Activated T-helper 17 cell treated with anti-CD3 and anti-CD28 coated beads, Interleukin-2, amount 50 U/mL, for 72 hours (primary cell): ENCODE results near the gene RNF214. TPM values are rescaled to one million over a fixed set of nuclear protein-coding genes. Genes with fewer than 3 reads are reported as not detected.
A peak's percentile ranks its signal among the peaks of the same experiment; 100 is the strongest.
"Not testable (repeated sequence)": the region's sequence is repeated elsewhere in the genome, so short reads cannot be mapped to it uniquely, and the experiment has no call there.

Experiments used
- ATAC-seq: fragments of 150-1000 bp; cut with Tn5 transposase; replicated peaks from 2 replicates; pipeline ENCODE4 v1.10.0; 2021; ENCODE audit warnings: mild to moderate bottlenecking, moderate library complexity
- H3K27ac Mint-ChIP-seq: one replicate; pipeline ENCODE4 v1.8.0; 2022; ENCODE audit warnings: mixed read lengths
- H3K27me3 Mint-ChIP-seq: one replicate; pipeline ENCODE4 v1.8.0; 2022; ENCODE audit warnings: mixed read lengths
- H3K36me3 Mint-ChIP-seq: one replicate; pipeline ENCODE4 v1.8.0; 2022; ENCODE audit warnings: low read depth, mild to moderate bottlenecking, mixed read lengths
- H3K4me1 Mint-ChIP-seq: one replicate; pipeline ENCODE4 v1.8.0; 2022; ENCODE audit warnings: mixed read lengths
- H3K4me3 Mint-ChIP-seq: one replicate; pipeline ENCODE4 v1.8.0; 2022; ENCODE audit warnings: mild to moderate bottlenecking, mixed read lengths
- H3K9me3 Mint-ChIP-seq: one replicate; pipeline ENCODE4 v1.8.0; 2022; ENCODE audit warnings: mixed read lengths
- total RNA-seq, 2 donors: library from RNA; stranded (reverse); gene quantifications; one replicate each; pipeline ENCODE4 v1.2.3, GENCODE V29; 2022

The RNF214 gene
- total RNA-seq, 2 donors from 2014 or later, result 15.3 to 18.6 TPM

DNA sequence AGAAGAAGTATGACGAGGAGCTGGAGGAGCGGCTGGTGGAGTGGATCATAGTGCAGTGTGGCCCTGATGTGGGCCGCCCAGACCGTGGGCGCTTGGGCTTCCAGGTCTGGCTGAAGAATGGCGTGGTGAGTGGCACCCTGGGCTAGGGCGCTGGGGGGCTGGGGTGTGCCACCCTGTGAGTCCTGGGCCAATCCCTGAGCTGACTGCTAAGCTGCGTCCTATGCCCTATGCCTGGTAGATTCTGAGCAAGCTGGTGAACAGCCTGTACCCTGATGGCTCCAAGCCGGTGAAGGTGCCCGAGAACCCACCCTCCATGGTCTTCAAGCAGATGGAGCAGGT, 29.4 kb upstream of the RNF214 start:
- Mint-ChIP-seq H3K27ac (peak overlapping the region; percentile 58), H3K36me3 (peaks cover 35% of the 10 kb centered on the region), H3K4me1 (no peaks in the 10 kb centered on the region), H3K27me3 (no peaks in the 10 kb centered on the region), H3K9me3 (no peaks in the 10 kb centered on the region), H3K4me3 (no peak overlapping the region)
- ATAC-seq, result no peak

DNA sequence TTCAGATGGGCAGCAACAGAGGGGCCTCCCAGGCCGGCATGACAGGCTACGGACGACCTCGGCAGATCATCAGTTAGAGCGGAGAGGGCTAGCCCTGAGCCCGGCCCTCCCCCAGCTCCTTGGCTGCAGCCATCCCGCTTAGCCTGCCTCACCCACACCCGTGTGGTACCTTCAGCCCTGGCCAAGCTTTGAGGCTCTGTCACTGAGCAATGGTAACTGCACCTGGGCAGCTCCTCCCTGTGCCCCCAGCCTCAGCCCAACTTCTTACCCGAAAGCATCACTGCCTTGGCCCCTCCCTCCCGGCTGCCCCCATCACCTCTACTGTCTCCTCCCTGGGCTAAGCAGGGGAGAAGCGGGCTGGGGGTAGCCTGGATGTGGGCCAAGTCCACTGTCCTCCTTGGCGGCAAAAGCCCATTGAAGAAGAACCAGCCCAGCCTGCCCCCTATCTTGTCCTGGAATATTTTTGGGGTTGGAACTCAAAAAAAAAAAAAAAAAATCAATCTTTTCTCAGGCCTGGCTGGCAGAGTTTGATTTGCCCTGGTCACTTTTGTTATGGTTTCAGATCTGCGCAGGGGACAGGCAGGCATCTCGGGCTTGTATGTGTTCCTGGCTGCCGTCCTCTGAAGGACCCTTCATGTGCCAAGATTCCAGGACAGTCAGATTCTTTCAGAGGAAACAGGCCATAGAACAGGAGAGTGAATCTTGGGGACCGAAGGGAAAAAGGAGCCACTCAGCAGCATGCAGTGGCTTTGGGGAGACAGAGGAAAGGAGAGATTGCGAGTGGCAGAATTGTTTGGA, 28.0 kb upstream of the RNF214 start:
- Mint-ChIP-seq H3K4me1 (no peaks in the 10 kb centered on the region), H3K4me3 (no peak overlapping the region), H3K36me3 (peaks cover 40% of the 10 kb centered on the region), H3K9me3 (no peaks in the 10 kb centered on the region), H3K27ac (peak overlapping the region; percentile 2), H3K27me3 (no peaks in the 10 kb centered on the region)
- no peak for ATAC-seq

DNA sequence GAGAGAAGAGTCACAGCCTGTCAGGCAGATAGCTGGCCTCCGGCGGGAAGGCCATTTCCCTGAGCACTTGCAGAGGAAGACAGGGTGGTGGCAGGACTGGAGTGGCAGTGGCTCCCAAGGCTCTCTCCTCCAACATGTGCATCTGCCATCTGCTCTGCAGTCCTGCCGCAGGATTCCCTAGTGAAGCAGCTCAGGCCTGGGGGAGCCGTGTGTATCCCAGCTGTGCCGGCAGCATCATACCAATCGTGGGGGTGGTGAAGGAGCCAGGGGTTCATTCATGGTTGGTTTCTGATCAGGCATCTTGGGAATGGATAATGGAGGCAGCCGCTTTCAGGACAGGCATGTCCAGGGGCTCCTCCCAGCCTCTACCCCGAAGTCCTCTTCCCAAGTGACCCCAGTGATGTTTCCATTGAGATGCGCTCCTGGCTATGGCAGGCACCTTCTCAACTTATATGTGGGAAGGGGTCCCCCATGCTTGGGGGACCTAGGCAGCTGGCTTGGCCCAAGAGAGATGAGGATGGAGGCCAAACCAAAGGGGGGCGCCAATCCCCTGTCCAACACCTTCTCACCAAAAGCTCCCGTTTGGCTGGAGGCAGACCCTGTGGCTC, 27.2 kb upstream of the RNF214 start:
- ATAC-seq, result no peak
- Mint-ChIP-seq H3K4me1 (no peaks in the 10 kb centered on the region), H3K27ac (peak overlapping the region; percentile 2), H3K4me3 (no peak overlapping the region), H3K9me3 (no peaks in the 10 kb centered on the region), H3K27me3 (no peaks in the 10 kb centered on the region), H3K36me3 (peaks cover 48% of the 10 kb centered on the region)

- ATAC-seq, H3K4me3 Mint-ChIP-seq, H3K4me1 Mint-ChIP-seq, H3K9me3 Mint-ChIP-seq, H3K27me3 Mint-ChIP-seq, H3K27ac Mint-ChIP-seq: not testable (repeated sequence)
- peaks cover 56% of the 10 kb centered on the region for H3K36me3 Mint-ChIP-seq
Measured at GRCh38 chr11:117206111-117206510, 26.4 kb upstream of the RNF214 start.

DNA sequence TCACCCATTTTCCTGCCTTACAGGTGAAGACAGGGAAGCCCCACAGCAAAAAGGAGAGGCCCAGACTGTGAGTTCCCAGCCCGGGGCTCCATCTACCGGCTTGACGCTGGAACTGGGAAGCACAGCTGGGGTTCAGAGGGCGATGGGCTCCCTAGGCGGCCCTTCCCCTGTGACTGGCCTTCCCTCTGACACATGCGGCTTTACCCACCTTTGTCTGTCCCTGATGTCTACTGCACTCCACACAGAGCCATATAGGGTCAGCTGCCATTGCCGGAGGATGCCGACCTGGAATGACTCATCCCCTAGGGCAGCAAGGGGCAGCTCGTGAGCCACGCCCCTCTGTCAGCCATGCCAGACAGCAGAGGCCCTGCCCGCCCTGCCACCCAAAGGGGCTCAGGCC, 25.6 kb upstream of the RNF214 start:
- not testable (repeated sequence) for H3K27me3 Mint-ChIP-seq, H3K9me3 Mint-ChIP-seq, ATAC-seq, H3K4me1 Mint-ChIP-seq, H3K27ac Mint-ChIP-seq, H3K4me3 Mint-ChIP-seq
- H3K36me3 Mint-ChIP-seq, result peaks cover 64% of the 10 kb centered on the region

DNA sequence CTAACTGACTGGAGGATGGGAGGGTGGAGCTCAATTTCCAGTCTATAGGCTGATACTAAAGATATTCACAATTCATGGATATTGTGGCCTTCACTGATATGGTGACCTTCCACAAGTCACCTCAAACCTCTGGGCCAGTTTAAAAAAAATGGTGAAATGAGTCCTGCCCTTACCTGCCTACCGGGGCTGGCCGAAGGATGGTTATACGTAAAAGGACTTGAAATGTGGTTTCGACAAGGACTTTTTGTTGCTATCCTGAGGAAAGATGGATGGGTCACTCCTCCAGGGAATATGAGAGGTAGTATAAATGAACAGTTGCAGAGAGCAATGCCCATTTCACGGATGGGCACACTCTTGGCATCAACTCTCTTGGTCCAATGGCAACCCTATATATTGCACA, 25.0 kb upstream of the RNF214 start:
- H3K9me3 Mint-ChIP-seq, H3K4me3 Mint-ChIP-seq, H3K27me3 Mint-ChIP-seq, H3K27ac Mint-ChIP-seq, H3K4me1 Mint-ChIP-seq, ATAC-seq: not testable (repeated sequence)
- peaks cover 70% of the 10 kb centered on the region for H3K36me3 Mint-ChIP-seq

GRCh38 chr11:117208710-117209109, 23.8 kb upstream of the RNF214 start:
- H3K27me3 Mint-ChIP-seq, H3K4me1 Mint-ChIP-seq, H3K4me3 Mint-ChIP-seq, H3K27ac Mint-ChIP-seq, ATAC-seq, H3K9me3 Mint-ChIP-seq: not testable (repeated sequence)
- peaks cover 73% of the 10 kb centered on the region for H3K36me3 Mint-ChIP-seq

- not testable (repeated sequence) for H3K27me3 Mint-ChIP-seq, H3K4me1 Mint-ChIP-seq, H3K27ac Mint-ChIP-seq, H3K9me3 Mint-ChIP-seq, ATAC-seq, H3K4me3 Mint-ChIP-seq
- H3K36me3 Mint-ChIP-seq, result peaks cover 73% of the 10 kb centered on the region
Measured at GRCh38 chr11:117209351-117210125, 22.9 kb upstream of the RNF214 start.

DNA sequence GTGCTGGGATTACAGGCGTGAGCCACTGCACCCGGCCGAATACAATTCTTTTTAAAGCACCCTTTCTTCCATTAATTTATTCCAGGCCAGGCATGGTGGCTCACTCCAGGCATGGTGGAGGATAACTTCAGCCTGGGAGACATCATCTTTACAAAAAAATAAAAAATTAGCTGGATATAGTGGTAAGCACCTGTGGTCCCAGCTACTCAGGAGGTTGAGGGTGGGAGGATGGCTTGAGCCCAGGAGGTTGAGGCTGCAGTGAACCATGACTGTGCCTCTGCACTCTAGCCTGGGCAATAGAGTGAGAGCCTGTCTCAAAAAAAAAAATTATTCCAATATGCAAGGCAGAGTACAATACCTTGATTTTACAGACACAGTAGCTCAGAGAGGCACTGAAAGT, 21.9 kb upstream of the RNF214 start:
- no peak for ATAC-seq
- Mint-ChIP-seq H3K9me3 (no peaks in the 10 kb centered on the region), H3K36me3 (peaks cover 73% of the 10 kb centered on the region), H3K4me1 (peaks cover 6% of the 10 kb centered on the region), H3K4me3 (no peak overlapping the region), H3K27ac (no peak overlapping the region), H3K27me3 (no peaks in the 10 kb centered on the region)

- no peak overlapping the region for H3K27ac Mint-ChIP-seq
- H3K36me3 Mint-ChIP-seq, result peaks cover 88% of the 10 kb centered on the region
- no peak for ATAC-seq
Measured at GRCh38 chr11:117212697-117213355, 19.6 kb upstream of the RNF214 start.

GRCh38 chr11:117214404-117215110, 17.9 kb upstream of the RNF214 start:
- no peak for ATAC-seq
- H3K4me3 Mint-ChIP-seq, result no peak overlapping the region
- peaks cover 10% of the 10 kb centered on the region for H3K4me1 Mint-ChIP-seq
- peaks cover 100% of the 10 kb centered on the region for H3K36me3 Mint-ChIP-seq
- H3K27me3 Mint-ChIP-seq, result no peaks in the 10 kb centered on the region
- peak overlapping the region; percentile 28 for H3K27ac Mint-ChIP-seq
- H3K9me3 Mint-ChIP-seq, result no peaks in the 10 kb centered on the region

More at GRCh38 chr11:117212697-117213355, 19.6 kb upstream of the RNF214 start:
- Mint-ChIP-seq H3K4me1 (peaks cover 6% of the 10 kb centered on the region), H3K4me3 (no peak overlapping the region), H3K9me3 (no peaks in the 10 kb centered on the region), H3K27me3 (no peaks in the 10 kb centered on the region)

DNA sequence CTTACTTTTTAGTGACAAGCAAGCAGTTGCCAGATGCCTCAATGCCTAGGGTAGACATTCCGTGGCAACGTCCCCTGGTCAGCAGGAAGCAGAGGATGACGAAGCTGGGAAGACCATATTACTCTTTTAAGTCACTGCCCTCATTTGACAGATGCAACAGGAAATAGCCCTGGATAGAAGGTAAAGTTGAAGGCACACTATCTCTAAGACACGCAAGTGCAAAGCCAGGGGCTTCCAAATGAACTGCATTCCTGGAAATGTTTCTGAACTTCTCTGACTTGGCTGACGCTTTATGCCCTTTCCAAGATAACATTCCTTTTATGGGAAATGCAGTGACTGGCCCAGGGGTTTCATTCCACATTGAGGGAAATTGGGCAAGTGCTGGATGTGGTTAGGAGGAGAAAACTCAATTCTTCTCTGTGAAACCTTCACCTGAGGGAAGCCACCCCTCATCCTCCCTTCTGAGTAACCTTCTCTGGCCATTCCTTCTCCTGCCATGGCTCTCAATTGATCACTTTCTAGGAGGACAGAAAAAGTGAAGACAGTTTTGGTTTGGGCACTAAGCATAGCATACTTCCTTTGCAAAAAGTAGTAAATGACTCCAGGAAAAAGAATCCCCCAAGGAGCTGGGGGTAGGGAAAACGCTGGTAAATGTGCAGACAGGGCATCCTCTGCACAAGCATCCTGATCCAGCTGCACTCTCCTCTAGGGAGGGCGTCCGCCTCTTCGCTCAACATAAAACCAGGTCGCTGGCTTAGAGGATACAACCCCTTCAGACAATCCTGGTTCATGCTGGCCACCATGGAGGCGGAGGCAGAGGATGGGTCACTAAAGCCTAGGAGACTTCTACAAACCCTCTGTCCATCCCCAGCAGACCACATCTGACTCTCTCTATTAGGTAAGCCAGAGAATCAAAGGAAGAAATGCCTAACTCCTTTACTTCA, 15.1 kb upstream of the RNF214 start:
- Mint-ChIP-seq H3K27ac (peak overlapping the region; percentile 68), H3K9me3 (no peaks in the 10 kb centered on the region), H3K4me3 (no peak overlapping the region), H3K36me3 (peaks cover 100% of the 10 kb centered on the region), H3K4me1 (peaks cover 10% of the 10 kb centered on the region), H3K27me3 (no peaks in the 10 kb centered on the region)
- ATAC-seq, result no peak

- Mint-ChIP-seq H3K27ac (peak overlapping the region; percentile 28), H3K27me3 (no peaks in the 10 kb centered on the region), H3K4me3 (no peak overlapping the region), H3K36me3 (peaks cover 100% of the 10 kb centered on the region), H3K4me1 (peaks cover 5% of the 10 kb centered on the region), H3K9me3 (no peaks in the 10 kb centered on the region)
- no peak for ATAC-seq
Measured at GRCh38 chr11:117218133-117218915, 14.1 kb upstream of the RNF214 start.
